HEK293T (cell line): ENCODE results near the gene ASPG.

Experiments used
- BHLHE40 ChIP-seq: fragments of 450-650 bp; IDR thresholded peaks from 2 replicates; pipeline ENCODE4 v1.6.1; 2016; ENCODE audit warnings: mild to moderate bottlenecking, moderate library complexity, borderline replicate concordance
- CTBP1 ChIP-seq: fragments of 450-650 bp; IDR thresholded peaks from 2 replicates; pipeline ENCODE4 v1.6.1; 2016; ENCODE audit warnings: borderline replicate concordance
- ELF4 ChIP-seq: fragments of 450-650 bp; IDR thresholded peaks from 2 replicates; pipeline ENCODE4 v1.6.1; 2017; ENCODE audit warnings: antibody characterized with exemption
- FOXK2 ChIP-seq: fragments of 450-650 bp; IDR thresholded peaks from 2 replicates; pipeline ENCODE4 v1.6.1; 2016; ENCODE audit warnings: mild to moderate bottlenecking
- FOXM1 ChIP-seq: fragments of 450-650 bp; IDR thresholded peaks from 2 replicates; pipeline ENCODE4 v1.6.1; 2017; ENCODE audit warnings: mild to moderate bottlenecking, borderline replicate concordance
- HDGF ChIP-seq: fragments of 450-650 bp; IDR thresholded peaks from 2 replicates; pipeline ENCODE4 v1.6.1; 2017; ENCODE audit warnings: antibody characterized with exemption, borderline replicate concordance
- LEF1 ChIP-seq: fragments of 450-650 bp; IDR thresholded peaks from 2 replicates; pipeline ENCODE4 v1.6.1; 2017; ENCODE audit warnings: mild to moderate bottlenecking, borderline replicate concordance
- PKNOX1 ChIP-seq: fragments of 450-650 bp; IDR thresholded peaks from 2 replicates; pipeline ENCODE4 v1.6.1; 2016
- SP1 ChIP-seq: fragments of 450-650 bp; IDR thresholded peaks from 2 replicates; pipeline ENCODE4 v1.6.1; 2017
- SUZ12 ChIP-seq: fragments of 450-650 bp; IDR thresholded peaks from 2 replicates; pipeline ENCODE4 v1.6.1; 2016; ENCODE audit warnings: mild to moderate bottlenecking
- ZNF384 ChIP-seq: fragments of 450-650 bp; IDR thresholded peaks from 2 replicates; pipeline ENCODE4 v1.6.1; 2016

GRCh38 chr14:104086210-104086660 lies 735 bp downstream of the ASPG start:
- TF ChIP-seq SP1: no peak
- TF ChIP-seq HDGF: no peak
- no peak for TF ChIP-seq SUZ12
- TF ChIP-seq FOXK2: no peak
- TF ChIP-seq LEF1: no peak
- no peak for TF ChIP-seq FOXM1
- no peak for TF ChIP-seq BHLHE40
- TF ChIP-seq PKNOX1: no peak
- TF ChIP-seq ELF4: no peak
- TF ChIP-seq CTBP1: no peak
- no peak for TF ChIP-seq ZNF384
